GM19452 (cell line): ENCODE results near the gene LRRK1.

Experiments used
- ATAC-seq: cut with Tn5 transposase; IDR thresholded peaks from one replicate; pipeline ENCODE4 v1.9.1; 2021; ENCODE audit not compliant: unreplicated experiment

LRRK1 gene

GRCh38 chr15:100968050-100968966 lies 49.2 kb downstream of the LRRK1 start:
- peak; percentile 49 for ATAC-seq

GRCh38 chr15:100972975-100973350 lies 53.8 kb downstream of the LRRK1 start:
- no peak for ATAC-seq

- ATAC-seq, result no peak
Measured at GRCh38 chr15:100973351-100974111, 54.4 kb downstream of the LRRK1 start.

GRCh38 chr15:100975043-100975442 lies 55.9 kb downstream of the LRRK1 start:
- ATAC-seq, result no peak

DNA sequence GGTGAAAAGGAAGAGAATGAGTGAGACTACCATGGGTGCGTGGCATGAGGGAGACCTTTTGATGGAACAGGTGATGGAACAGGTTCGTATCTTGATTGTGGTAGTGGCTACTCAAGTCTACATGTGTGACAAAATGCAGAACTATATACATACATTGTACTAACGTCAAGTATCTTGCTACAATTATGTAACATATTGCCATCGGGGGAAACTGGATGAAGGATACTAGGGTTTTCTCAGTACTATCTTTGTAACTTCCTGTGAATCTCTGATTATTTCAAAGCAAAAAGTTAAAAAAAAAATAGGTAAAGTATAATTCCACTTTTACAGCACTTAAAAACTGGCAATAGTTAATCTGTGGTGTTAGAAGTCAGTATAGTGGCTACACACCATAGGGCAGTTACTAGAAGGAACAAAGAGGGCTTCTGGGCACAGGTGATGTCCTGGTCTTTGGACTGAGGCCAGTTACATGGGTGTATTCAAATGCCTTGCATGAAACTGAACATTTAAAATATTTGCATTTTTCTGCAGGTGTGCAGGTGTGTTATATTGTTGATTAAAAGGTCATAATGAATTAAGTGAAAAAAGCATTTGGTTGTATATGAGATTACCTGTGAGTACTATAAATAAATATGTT lies 61.4 kb downstream of the LRRK1 start:
- ATAC-seq, result no peak

GRCh38 chr15:100981086-100981485 lies 61.9 kb downstream of the LRRK1 start:
- ATAC-seq, result no peak

DNA sequence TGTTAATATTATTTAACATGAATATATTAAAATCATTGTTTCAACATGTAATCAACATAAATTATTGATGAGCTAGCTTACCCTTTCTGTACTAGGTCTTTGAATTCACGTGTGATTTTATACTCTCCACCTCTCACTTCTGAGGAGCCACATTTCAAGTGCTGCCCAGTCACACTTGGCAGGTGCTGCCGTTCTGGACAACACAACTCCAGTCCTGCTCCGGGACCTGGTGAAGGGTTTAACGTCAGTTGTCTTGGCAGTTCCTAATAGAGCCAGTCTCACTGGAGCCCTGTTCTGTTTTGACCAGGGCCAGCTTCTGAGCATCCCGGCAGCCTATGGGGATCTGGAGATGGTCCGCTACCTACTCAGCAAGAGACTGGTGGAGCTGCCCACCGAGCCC lies 64.1 kb downstream of the LRRK1 start:
- no peak for ATAC-seq

- ATAC-seq, result no peak
Measured at GRCh38 chr15:100985401-100985800, 66.2 kb downstream of the LRRK1 start.

GRCh38 chr15:100986158-100986896 lies 67.2 kb downstream of the LRRK1 start:
- ATAC-seq, result no peak

DNA sequence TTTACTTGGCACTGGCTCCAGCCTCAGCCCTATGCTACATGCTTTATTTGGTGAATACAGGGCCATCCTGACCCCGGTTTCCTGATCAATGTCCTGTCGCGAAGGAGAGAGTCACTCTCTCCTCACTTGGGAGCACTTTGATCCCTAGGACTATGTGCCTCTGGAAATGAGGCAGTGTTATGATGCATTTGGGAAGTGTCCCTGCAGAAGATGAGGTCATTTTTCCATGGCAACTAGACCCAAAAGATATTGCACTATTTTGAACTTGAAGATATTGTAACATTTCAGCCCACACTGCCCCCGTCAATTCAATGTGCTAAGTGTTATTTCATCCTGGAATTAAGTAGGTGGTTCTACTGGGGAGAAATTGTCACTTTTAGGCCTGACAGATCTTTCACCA lies 68.0 kb downstream of the LRRK1 start:
- ATAC-seq, result no peak

- ATAC-seq, result no peak
Measured at GRCh38 chr15:100988297-100988696, 69.1 kb downstream of the LRRK1 start.

DNA sequence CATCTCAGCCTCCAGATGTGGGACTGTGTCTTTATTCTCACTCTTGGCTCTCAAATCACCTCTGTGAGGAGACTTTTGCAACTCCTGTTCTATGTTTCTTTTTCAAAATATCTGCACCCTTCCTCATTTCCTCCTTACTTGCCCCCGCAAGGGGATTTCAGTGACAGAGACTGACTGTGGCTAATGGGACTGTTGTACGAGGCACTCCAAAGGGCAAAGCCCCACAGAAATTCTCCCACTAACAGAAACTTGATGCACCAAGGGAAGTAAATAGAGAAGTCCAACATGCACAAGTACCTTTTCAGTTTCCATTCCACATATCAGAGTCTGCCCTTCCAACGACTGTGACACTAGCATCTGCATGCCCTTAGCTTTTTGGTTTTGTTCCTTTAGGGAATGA lies 69.7 kb downstream of the LRRK1 start:
- no peak for ATAC-seq

DNA sequence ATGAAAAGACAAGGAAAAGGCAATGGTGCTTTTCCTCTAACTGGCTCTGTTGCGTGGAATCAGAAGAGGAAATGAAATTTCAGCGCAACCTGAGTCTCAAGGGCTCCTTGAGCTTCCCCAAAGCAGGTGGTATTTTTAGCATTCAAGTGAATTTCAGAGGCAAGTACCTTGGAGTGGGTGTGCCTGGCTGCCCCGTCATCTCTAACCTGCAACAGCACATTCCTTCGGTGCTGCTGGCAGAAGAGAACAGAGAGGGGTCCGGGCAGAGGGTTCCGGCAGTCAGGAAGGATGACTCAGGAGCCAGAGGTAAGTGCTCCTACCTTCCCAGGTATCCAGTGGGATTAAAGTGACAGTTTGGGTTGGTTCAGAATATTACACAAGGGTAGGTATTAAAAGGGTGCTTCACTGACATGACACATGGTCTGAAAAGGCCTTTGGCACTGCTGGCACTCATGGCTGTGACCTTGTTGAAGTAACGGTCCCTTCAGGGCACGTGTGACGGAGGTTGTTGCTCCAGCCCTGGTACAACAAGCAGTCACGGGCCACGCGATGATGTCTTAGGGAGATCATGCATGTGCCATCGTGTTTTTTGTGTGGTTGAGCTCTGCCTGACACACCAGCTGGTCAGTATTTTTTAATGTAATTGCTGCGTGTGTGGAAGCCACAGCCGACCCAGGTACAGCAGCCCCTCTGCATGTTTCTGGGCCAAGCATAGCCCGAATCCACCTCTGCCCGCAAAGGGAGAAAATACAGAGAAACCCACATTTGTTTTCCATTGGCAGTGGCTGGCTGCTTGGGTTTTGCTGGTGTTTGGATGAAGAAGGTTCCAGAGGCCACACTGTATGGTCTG lies 75.7 kb downstream of the LRRK1 start:
- ATAC-seq, result no peak

- ATAC-seq, result no peak
Measured at GRCh38 chr15:100995471-100996430, 76.6 kb downstream of the LRRK1 start.

DNA sequence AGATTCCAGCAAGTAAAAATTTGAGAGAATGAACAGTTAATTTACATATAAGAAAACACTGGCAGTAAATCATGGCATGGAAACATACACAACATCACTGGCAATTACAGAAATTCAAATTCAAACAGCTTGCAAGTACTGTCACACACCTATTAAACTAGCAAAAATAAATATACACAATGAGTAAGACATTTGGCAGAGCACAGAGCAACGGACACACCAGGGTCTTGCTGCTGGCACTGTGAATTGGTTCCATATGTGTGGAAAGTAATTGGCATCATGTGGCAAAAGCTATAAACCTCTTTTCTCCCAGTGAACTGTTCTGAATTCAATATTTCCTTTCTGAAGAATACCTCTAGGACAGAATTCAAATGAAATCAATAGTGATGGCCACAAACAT lies 78.3 kb downstream of the LRRK1 start:
- no peak for ATAC-seq

DNA sequence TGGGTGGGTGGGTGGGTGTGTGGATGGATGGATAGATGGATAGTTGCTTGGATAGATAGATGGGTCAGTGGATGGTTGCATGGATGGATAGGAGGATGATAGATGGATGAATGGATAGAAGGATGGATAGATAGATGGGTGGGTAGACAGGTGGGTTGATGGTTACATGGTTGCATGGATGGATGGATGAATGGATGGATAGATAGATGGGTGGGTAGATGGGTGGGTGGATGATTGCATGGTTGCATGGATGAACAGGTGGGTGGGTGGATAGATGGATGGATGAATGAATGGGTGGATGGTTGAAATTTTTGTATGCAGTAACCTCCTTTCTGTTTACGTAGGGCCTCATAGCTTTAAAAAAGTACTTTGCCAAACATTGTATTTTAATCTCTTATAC lies 79.5 kb downstream of the LRRK1 start:
- no peak for ATAC-seq

DNA sequence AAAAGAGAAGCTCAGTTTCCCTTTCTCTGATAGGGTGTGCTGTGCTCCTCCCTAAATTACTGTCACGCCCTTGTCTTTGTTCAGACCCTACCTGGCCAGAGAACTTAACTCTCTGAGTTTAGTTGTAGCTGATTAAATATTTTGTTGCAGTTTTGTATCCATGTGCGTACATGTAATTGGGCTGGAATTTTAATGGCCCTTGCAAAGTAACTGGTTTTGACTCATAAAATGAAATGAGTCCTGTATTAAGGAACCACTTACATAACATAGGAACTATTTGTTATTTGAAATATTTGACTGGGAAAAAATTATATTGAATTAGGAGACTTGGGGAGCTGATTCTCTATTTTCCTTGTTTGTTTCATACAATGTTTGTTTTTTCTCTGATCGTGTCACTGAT lies 80.2 kb downstream of the LRRK1 start:
- no peak for ATAC-seq

- ATAC-seq, result no peak
Measured at GRCh38 chr15:101000271-101000681, 81.1 kb downstream of the LRRK1 start.

DNA sequence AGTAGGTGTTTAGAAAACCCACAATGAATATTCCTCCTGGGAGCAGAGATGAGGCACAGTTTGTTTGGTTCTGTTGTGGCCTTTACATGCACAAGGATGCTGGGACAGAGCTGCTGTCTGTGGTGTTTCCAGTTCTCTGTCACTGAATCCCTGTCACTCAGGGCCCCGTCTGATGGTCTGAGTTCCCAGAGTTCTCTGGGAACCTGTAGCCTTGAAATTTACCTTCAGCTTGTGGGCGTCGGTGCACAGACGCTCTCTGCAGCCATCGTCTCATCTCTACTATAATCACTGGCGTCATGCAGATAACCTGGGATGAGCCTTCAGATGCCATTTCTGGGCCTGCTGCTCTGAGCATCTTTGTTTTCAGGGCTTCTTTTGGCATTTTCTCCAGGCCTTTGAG lies 81.9 kb downstream of the LRRK1 start:
- ATAC-seq, result no peak
